GM12891 (cell line): Measurements from ENCODE around the gene GPR161.

Experiments used
- POLR2A ChIP-seq: IDR thresholded peaks from 2 replicates; pipeline ENCODE4 v1.6.1; 2011; ENCODE audit warnings: low read depth, low read length, control low read depth
- POLR2AphosphoS5 ChIP-seq: IDR thresholded peaks from 2 replicates; pipeline ENCODE4 v1.6.1; 2011; ENCODE audit warnings: low read depth, low read length, control low read depth

DNA sequence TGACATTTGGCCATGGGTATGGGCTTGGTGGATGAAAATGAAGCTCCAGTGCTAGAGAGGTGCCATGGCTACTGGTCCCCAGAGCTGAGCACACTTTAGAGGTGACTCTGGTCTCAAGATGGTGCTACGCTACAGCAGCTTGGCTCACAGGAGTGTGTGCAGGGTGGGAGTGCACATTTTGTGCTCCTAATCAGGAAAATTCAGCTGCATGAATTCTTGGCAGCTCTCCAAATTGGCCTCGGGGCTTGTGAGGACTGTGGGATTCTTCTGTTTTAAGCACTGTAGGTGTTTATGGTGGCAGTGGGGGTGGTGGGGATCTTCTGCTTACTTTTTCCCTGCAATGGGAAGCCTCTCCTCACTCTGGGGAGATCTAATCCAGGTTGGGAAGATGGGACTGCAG, 24.7 kb upstream of the GPR161 start:
- TF ChIP-seq POLR2A = no peak
- no peak for TF ChIP-seq POLR2AphosphoS5
